ENCODE measurements around the gene PTPRD.

PTPRD gene

GRCh38 chr9:8337834-8338766 lies 2274.7 kb downstream of the PTPRD start:
- no peak for DNase-seq (ENCODE audit: low read depth)
- no peak overlapping the region for H3K4me3 ChIP-seq (ENCODE audit: low read depth, low read length)
- in situ Hi-C loops (cut with HindIII; ENCODE audit: low sequenced_read_pairs), result no loop called here
- TF ChIP-seq CTCF (IDR thresholded peaks at IDR 0.05; ENCODE audit: low read depth, low read length, missing control alignments), result no peak

- in situ Hi-C loops (cut with HindIII; ENCODE audit: low sequenced_read_pairs), result no loop called here
- no peak for DNase-seq (ENCODE audit: low read depth)
- no peak overlapping the region for H3K4me3 ChIP-seq (ENCODE audit: low read depth, low read length)
- no peak for TF ChIP-seq CTCF (IDR thresholded peaks at IDR 0.05; ENCODE audit: low read depth, low read length, missing control alignments)
These were observed 2279.9 kb downstream of the PTPRD start for GRCh38 chr9:8332871-8333270.

- no peak overlapping the region for H3K4me3 ChIP-seq (ENCODE audit: low read depth, low read length)
- in situ Hi-C loops (cut with HindIII; ENCODE audit: low sequenced_read_pairs), result no loop called here
- no peak for DNase-seq (ENCODE audit: low read depth)
- no peak for TF ChIP-seq CTCF (IDR thresholded peaks at IDR 0.05; ENCODE audit: low read depth, low read length, missing control alignments)
These were observed 2280.5 kb downstream of the PTPRD start for GRCh38 chr9:8332331-8332650.

- no peak overlapping the region for H3K4me3 ChIP-seq (ENCODE audit: low read depth, low read length)
- DNase-seq (ENCODE audit: low read depth), result no peak
- in situ Hi-C loops (cut with HindIII; ENCODE audit: low sequenced_read_pairs), result no loop called here
- TF ChIP-seq CTCF (IDR thresholded peaks at IDR 0.05; ENCODE audit: low read depth, low read length, missing control alignments), result no peak
These were observed 2281.1 kb downstream of the PTPRD start for GRCh38 chr9:8331507-8332330.

GRCh38 chr9:8329561-8330283 lies 2283.1 kb downstream of the PTPRD start:
- TF ChIP-seq CTCF (IDR thresholded peaks at IDR 0.05; ENCODE audit: low read depth, low read length, missing control alignments), result no peak
- no peak overlapping the region for H3K4me3 ChIP-seq (ENCODE audit: low read depth, low read length)
- DNase-seq (ENCODE audit: low read depth), result no peak
- in situ Hi-C loops (cut with HindIII; ENCODE audit: low sequenced_read_pairs), result no loop called here

- in situ Hi-C loops (cut with HindIII; ENCODE audit: low sequenced_read_pairs), result no loop called here
- no peak for DNase-seq (ENCODE audit: low read depth)
- no peak for TF ChIP-seq CTCF (IDR thresholded peaks at IDR 0.05; ENCODE audit: low read depth, low read length, missing control alignments)
- H3K4me3 ChIP-seq (ENCODE audit: low read depth, low read length), result no peak overlapping the region
These were observed 2297.6 kb downstream of the PTPRD start for GRCh38 chr9:8315211-8315610.
